Stimulated activated CD4-positive, alpha-beta T cell treated with anti-CD3 and anti-CD28 coated beads, Interleukin-4, amount 100 ng/mL, for 48 hours (primary cell): ENCODE measurements around the gene CD84.
"Not testable (repeated sequence)": the region's sequence is repeated elsewhere in the genome, so short reads cannot be mapped to it uniquely, and the experiment has no call there.

Experiments used
- DNase-seq, 2 donors: peaks; one replicate each; pipeline ENCODE4 v3.0.0-alpha.2; 2020; ENCODE audit warnings: low read depth in 2 of 2

The CD84 gene

GRCh38 chr1:160517519-160517918, 61.8 kb downstream of the CD84 start:
- not testable (repeated sequence) for DNase-seq

GRCh38 chr1:160515908-160516307, 63.4 kb downstream of the CD84 start:
- DNase-seq, result not testable (repeated sequence)

- no peak for DNase-seq
These were observed 74.6 kb downstream of the CD84 start for GRCh38 chr1:160504651-160505050.

GRCh38 chr1:160503087-160503486, 76.2 kb downstream of the CD84 start:
- no peak for DNase-seq

- DNase-seq, result no peak
These were observed 78.8 kb downstream of the CD84 start for GRCh38 chr1:160500321-160500990.

- no peak for DNase-seq
These were observed 79.7 kb downstream of the CD84 start for GRCh38 chr1:160499631-160500030.

GRCh38 chr1:160498301-160499065, 80.8 kb downstream of the CD84 start:
- DNase-seq, result not testable (repeated sequence)

GRCh38 chr1:160496334-160496733, 83.0 kb downstream of the CD84 start:
- no peak for DNase-seq

- DNase-seq, result no peak
These were observed 84.7 kb downstream of the CD84 start for GRCh38 chr1:160494620-160495019.

GRCh38 chr1:160492617-160493016, 86.7 kb downstream of the CD84 start:
- DNase-seq, result no peak

GRCh38 chr1:160491981-160492380, 87.3 kb downstream of the CD84 start:
- no peak for DNase-seq
